Measurements from ENCODE around the gene TCF12.

TCF12 gene

GRCh38 chr15:57193161-57193560 is 274.7 kb downstream of the TCF12 start:
- H3K4me3 ChIP-seq = no peak overlapping the region
- no peaks in the 10 kb centered on the region for H3K27me3 ChIP-seq
- no peaks in the 10 kb centered on the region for H3K4me1 ChIP-seq
- H3K36me3 ChIP-seq = peaks cover 0 to 25% (median 5%) of the 10 kb centered on the region in 3 donors
- no peaks in the 10 kb centered on the region for H3K9me3 ChIP-seq
- DNase-seq = no peak
- intact Hi-C loops (cut with DNase I; ENCODE audit: low total_unique reads) = no loop called here
- no peak overlapping the region for H3K27ac ChIP-seq
- TF ChIP-seq, protein P1, sequence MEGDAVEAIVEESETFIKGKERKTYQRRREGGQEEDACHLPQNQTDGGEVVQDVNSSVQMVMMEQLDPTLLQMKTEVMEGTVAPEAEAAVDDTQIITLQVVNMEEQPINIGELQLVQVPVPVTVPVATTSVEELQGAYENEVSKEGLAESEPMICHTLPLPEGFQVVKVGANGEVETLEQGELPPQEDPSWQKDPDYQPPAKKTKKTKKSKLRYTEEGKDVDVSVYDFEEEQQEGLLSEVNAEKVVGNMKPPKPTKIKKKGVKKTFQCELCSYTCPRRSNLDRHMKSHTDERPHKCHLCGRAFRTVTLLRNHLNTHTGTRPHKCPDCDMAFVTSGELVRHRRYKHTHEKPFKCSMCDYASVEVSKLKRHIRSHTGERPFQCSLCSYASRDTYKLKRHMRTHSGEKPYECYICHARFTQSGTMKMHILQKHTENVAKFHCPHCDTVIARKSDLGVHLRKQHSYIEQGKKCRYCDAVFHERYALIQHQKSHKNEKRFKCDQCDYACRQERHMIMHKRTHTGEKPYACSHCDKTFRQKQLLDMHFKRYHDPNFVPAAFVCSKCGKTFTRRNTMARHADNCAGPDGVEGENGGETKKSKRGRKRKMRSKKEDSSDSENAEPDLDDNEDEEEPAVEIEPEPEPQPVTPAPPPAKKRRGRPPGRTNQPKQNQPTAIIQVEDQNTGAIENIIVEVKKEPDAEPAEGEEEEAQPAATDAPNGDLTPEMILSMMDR (IDR thresholded peaks at IDR 0.05) = no peak

GRCh38 chr15:57195326-57195725 is 276.9 kb downstream of the TCF12 start:
- intact Hi-C loops (cut with DNase I; ENCODE audit: low total_unique reads) = no loop called here
- Histone ChIP-seq H3K36me3 (peaks cover 0 to 25% (median 5%) of the 10 kb centered on the region in 3 donors), H3K9me3 (no peaks in the 10 kb centered on the region), H3K4me1 (peaks cover 0 to 8% (median 5%) of the 10 kb centered on the region in 4 donors), H3K27me3 (no peaks in the 10 kb centered on the region), H3K4me3 (no peak overlapping the region), H3K27ac (no peak overlapping the region)
- no peak for DNase-seq
- TF ChIP-seq, protein P1 (IDR thresholded peaks at IDR 0.05) = no peak

DNA sequence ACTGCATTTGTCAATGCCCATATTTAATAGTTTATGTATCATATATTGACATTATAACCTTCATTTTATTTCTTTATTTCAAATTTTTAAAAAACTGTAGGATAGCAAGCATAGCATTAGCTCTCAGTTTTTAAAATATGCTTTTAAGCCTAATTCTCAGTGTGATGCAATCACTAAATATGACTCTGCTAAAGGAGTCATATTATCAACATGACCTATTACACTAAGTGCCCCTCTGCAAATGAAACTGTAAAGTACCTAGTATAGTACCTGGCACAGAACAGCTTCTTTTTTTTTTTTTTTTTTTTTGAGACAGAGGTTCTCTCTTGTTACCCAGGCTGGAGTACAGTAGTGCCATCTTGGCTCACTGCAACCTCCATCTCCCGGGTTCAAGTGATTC is 278.4 kb downstream of the TCF12 start:
- H3K27ac ChIP-seq = no peak overlapping the region
- intact Hi-C loops (cut with DNase I; ENCODE audit: low total_unique reads) = no loop called here
- peaks cover 0 to 21% (median 5%) of the 10 kb centered on the region in 3 donors for H3K36me3 ChIP-seq
- H3K9me3 ChIP-seq = no peaks in the 10 kb centered on the region
- no peak overlapping the region for H3K4me3 ChIP-seq
- peaks cover 0 to 8% (median 5%) of the 10 kb centered on the region in 4 donors for H3K4me1 ChIP-seq
- no peak for DNase-seq
- H3K27me3 ChIP-seq = no peaks in the 10 kb centered on the region
- TF ChIP-seq, protein P1 (IDR thresholded peaks at IDR 0.05) = no peak

GRCh38 chr15:57198131-57198530 is 279.7 kb downstream of the TCF12 start:
- Histone ChIP-seq H3K9me3 (no peaks in the 10 kb centered on the region), H3K4me3 (no peak overlapping the region), H3K4me1 (peaks cover 0 to 8% (median 5%) of the 10 kb centered on the region in 4 donors), H3K36me3 (peaks cover 0 to 9% (median under 1%) of the 10 kb centered on the region in 3 donors), H3K27ac (no peak overlapping the region), H3K27me3 (no peaks in the 10 kb centered on the region)
- intact Hi-C loops (cut with DNase I; ENCODE audit: low total_unique reads) = no loop called here
- TF ChIP-seq, protein P1 (IDR thresholded peaks at IDR 0.05) = no peak
- no peak for DNase-seq

DNA sequence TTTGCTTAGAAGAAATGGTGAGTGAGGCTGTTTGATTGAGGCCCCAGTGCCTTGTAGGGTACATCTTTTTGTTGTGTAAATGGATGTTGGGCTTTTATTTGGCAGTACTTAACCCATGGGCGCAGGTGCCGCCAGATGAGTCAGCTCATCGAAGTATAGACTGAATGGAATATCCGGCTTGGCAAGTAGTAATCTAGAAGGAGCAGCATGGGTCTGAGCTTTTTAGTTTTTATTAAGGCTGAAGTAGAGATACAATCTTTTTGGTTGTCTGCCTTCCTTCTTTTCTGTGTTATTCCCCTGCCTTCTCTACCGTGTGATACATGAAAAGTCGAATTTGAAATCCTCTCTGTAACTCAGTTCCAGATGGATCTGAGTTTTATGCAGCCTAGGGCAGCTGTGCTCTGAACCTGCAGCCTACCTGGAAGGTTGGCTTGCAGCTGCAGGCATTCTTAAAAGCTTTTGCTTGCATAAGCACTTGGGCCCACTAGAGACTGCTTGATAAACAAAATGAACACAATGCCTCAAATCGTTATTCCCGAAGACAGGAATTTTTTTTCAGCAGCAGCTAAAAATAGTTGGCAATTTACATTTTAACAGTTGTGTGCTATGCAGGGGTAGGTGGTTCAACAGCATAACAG is 280.3 kb downstream of the TCF12 start:
- Histone ChIP-seq H3K36me3 (peaks cover 0 to 5% (median 0%) of the 10 kb centered on the region in 3 donors), H3K4me3 (no peak overlapping the region), H3K27ac (no peak overlapping the region), H3K27me3 (no peaks in the 10 kb centered on the region), H3K9me3 (no peaks in the 10 kb centered on the region), H3K4me1 (peaks cover 0 to 8% (median 5%) of the 10 kb centered on the region in 4 donors)
- TF ChIP-seq, protein P1 (IDR thresholded peaks at IDR 0.05) = no peak
- no peak for DNase-seq
- intact Hi-C loops (cut with DNase I; ENCODE audit: low total_unique reads) = no loop called here
